GM19099 (cell line): ENCODE results near the gene COMMD4.

Experiments
- POLR2A ChIP-seq: IDR thresholded peaks from 3 replicates; pipeline ENCODE4 v1.6.1; 2011; ENCODE audit warnings: low read depth; ENCODE audit not compliant: insufficient read length; ENCODE audit errors: extremely low read depth

Gene COMMD4

DNA sequence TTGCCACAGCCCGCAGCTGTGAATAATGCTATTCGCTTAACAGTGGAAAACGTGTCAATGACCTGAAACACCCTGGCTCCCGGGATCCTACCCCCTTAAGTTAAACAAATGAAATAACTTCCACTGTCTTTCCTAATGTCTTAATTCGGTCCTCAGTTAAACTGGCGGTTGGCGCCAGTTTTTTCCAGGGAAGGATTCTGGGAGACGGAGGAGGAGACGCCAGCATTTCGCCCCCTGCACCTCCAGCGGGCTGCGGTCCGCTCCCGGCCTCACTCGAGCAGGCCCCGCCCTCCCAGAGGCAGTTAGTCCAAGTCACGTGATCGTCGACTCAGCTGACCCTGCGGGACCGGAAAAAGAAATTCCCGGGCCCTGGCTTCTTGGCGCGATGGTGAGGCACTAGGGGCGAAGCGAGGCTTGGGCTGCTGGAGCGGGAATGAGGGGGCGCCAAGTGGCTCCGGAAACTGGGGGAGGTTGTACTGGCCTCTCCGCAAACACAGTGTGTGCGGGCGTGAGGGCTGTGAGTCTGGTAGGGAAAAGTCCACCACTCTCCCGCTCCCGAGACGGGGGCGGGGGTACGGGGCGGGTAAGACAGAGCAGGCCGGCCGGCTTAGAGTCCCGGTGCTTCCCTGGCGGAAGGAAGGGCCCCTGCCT lies at the start of gene COMMD4:
TSS of gene COMMD4 (plus strand) at position 359 of the 651 bp plus-strand sequence. CDS start at position 386, 27 bp downstream.
- TF ChIP-seq POLR2A, result peak; percentile 58

DNA sequence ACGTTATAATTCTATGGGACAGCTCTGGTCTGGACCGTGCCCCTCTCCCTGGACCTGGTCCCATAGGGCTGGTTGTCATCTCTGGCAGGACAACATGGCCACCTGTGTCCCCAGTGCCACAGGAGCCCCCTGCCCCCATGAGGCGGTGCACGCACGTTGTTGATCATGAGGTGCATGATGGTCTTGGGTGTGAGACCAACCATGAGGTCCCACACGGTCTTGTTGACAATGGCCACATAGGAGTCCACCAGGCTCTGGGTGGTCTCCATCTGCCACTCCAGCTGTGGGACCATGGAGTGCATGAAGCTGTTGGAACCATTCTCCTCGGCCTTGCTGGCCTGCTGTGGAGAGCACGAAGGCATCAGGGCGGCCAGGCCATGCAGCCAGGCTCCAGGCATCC lies 33.5 kb upstream of the COMMD4 start:
- TF ChIP-seq POLR2A, result no peak

DNA sequence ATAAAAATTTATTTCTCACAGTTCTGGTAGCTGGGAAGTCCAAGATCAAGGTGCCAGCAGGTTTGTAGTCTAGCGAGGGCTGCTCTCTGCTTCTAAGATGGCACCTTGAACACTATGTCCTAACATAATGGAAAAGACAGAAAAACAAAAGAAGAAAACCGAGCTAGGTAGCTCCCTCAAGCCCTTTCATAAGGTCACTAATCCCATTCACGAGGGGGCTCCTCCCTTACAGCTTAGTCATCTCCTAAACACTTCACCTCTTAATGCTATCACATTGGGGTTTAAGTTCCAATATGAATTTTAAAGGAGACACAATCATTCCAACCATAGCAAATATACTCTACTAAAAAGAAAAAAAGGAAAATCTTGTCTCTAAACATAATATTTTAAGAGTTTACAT lies 29.7 kb upstream of the COMMD4 start:
- no peak for TF ChIP-seq POLR2A

DNA sequence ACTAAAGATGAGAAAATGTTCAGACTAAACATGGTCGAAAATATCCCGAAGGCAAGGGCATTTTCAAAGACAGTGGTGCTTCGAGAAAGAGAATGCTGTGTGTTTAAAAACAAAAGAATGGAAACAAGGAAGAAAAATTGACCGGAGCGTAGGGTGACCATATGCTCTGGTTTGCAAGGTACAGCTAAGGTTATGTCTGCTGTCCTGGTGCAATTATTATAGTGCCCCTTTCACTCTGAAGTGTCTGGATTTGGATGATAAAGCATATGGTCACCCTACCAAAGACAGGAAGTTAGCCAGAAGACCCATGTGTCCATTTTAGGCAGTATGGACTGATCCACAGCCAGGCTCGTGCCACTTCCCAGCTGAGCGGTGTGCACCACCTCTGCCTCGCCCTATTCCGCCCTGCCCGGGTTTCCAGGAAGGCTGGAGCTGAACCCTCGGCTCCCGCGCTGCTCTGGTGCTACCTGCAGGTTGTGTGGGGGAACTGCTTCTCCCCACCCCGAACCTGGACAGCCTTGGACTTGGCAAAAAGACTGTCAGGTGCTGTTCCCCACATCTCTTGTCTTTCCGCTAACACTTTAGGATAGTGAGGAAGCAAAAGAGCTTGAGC lies 28.0 kb upstream of the COMMD4 start:
- TF ChIP-seq POLR2A, result no peak

DNA sequence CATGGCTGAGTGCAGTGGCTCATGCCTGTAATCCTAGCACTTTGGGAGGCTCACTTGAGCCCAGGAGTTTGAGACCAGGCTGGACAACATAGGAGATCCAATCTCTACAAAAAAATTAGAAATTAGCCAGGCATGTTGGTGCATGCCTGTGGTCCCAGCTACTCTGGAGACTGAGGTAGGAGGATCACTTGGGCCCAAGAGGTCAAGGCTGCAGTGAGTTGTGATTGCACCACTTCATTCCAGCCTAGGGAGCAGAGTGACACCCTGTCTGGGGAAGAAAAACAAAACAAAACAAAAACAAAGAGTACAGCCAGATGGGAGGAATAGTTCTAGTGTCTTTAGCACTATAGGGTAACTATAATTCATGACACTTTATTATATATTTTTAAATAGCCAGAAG lies 26.2 kb upstream of the COMMD4 start:
- TF ChIP-seq POLR2A, result no peak

DNA sequence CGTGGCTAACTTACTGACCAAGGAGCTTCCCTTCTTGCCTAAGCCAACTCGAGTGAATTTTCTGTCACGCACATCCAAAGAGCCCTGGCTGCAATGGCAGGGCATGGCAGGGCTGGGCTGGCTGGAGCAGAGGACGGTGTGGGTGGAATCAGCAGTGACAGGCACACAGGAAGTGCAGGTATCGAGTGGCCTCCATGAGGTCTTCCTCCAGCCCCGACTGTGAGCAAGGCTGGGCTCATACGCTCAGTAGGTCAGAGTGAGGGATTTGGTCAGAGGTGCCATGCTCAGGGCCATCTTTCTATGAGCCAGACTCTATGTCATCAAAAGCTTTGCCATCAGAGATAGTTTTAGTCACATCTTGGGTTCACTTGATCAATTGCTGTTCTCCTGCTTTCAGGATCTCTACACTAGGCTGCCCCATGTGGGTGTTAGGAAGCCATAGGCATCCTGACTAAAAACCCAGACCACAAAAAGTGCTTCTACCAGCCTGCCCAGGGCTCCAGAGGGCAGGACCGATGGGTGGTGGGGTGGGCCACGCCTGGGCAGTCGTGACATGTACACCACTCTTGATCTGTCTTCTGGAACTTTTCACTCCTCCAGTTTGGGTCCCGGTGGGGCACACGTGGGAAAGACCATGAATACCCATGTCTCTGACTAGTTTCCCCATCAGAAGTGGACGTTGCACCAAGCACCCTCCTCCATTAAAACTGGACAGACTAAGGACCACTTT lies 22.6 kb upstream of the COMMD4 start:
- no peak for TF ChIP-seq POLR2A

DNA sequence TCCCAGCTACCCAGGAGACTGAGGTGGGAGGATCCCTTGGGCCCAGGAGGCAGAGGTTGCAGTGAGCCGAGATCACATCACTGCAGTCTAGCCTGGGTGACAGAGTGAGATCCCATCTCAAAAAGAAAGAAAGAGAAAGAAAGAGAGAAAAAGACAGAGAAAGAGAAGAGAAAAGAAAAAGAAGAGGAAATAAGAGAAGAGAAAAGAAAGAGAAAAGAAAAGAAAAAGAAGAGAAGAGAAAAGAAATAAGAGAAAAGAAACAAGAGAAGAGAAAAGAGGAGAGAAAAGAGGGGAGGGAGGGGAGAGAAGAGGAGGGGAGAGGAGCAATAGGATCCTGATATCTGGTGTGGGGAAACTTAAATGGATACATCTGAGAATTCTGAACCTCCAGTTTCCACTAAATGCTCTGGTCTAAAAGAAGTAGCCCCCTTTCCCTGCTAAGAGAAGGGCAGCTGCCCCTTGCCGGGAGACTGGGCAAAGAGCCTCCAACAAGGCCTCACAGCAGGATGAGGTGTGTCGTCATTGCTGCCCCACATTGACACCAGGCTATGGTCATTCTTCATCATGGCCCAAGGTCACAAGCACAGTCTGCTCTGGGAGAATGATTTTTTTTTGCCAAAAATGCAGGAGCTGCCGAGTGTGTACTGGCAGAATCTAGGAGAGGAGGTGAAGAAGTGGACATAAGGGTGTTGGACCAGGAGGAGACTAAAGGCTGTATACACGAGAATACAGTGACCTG lies 21.1 kb upstream of the COMMD4 start:
- TF ChIP-seq POLR2A, result no peak

DNA sequence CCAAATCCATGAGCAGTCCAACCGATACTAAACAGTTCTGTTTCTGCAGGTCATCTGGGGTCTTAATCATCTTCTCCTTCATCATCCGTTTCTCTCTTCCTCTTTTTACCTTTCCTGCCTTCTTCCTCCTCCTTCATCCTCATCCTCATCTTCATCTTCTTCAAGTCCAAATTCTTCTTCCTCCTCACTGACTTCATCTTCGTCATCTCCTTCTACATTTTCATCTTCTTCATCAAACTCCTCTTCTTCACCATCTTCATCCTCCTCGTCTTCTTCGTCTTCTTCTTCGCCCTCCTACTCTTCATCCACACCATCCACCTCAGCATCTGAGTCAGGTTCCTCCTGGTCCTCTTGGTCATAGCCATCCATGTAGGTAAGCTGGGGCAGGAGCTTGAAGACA lies 14.2 kb upstream of the COMMD4 start:
- TF ChIP-seq POLR2A, result no peak

DNA sequence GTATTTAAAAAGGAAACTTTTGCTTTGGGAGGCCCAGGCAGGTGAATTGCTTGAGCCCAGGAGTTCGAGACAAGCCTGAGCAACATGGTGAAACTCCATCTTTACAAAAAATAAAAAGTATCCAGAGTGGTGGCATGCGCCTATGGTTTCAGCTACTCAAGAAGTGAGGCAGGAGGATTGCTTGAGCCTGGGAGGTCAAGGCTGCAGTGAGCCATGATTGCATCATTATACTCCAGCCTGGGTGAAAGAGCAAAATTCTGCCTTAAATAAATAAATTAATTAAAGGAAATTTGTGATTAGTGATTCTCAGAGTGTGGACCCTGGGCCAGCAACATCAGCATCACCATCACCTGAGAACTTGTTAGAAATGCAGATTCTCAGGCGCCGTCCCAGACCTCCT lies 9.9 kb upstream of the COMMD4 start:
- no peak for TF ChIP-seq POLR2A

DNA sequence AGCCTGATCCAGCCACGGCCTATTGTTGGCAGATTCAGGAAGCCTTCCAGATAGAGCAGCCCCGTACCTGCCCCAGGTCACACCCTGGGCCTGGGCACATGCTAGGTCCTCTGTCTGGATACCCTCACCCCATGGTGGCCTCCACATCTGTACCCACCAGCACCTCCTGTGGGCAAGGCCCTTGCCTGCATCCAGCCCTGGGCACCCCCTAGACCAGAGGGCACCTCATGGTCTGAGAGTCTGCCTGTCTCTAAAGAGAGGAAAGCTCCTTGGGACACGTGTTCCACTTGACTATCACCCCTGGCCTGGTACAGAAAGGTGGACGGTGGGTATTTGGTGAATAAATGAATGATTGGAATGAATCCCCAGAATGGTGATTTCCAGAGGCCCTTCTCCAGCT lies 8.9 kb upstream of the COMMD4 start:
- TF ChIP-seq POLR2A, result no peak

DNA sequence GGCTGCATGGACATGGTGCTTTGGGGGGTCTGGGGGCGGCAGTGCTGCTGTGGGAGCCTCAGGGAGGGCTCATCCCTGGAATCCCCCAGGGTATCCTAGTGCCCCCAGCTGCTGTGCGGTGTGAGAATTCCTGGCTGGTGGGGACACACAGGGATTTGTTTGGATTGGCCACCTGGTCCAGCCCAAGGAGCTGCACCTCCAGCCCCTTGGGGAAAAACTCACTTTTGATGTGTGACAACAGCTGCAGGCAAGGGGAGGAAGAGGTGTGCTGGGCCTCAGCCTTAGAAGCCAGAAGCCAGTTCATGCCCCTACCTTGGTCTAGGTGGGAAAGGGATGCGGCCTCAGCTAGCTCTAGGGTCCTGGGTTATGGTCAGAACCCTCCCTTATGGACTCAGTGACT lies 8.4 kb upstream of the COMMD4 start:
- no peak for TF ChIP-seq POLR2A

DNA sequence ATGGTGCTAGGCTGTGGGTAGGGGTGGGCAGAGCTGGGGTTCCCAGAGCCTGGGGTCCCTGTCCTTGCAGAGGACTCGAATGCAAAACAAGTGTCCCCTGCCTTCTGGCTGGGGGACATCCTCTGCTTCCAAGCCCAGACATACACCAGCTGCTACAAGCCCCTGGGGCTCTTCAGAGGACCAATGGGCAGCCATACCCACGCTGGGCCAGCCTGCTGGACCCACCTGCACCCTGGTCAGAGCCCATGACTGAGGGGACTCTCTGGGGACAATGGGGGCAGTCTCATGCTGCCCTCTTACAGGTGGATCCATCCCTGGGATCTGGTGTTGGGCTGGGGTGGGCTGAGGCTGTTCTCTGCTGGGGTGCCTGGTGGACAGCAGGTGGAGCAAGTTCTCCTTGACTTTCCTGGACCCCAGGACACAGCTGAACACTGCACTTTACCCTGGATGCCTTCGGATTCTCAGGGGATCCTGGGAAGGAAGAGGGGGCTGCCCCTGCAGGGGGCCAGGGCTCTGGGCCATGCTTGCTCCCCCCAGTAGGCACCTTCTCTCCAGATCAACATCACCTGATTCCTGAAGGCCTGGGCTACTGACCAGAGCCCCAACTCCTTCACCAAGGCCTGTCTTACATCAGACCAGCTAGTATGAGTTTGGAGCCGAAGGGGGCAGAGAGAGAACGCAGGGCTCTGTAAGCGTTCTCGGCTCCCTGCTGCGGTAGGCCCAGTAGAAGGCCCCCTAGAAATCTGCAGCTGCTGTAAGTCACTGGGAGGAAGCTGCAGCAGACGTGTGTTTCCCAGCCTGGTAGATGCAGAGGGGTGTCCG lies 7.2 kb upstream of the COMMD4 start:
- no peak for TF ChIP-seq POLR2A

DNA sequence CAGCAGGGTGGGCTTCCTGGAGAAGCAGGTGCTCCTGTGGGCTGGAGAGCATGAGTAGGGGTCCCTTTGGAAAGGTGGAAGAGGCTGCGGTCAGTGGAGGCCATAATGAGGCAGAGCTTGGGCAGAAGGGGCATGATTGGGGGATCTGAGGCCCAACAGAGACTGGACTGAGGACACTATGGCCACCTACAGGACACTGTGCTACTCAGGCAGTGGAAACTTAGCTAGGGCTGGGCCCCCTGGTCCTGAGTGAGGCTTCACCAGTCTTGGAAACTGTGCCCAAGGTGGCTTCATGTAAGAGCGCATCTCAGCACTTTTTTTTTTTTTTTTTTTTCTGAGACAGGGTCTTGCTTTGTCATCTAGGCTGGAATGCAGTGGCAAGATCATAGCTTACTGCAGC lies 6.3 kb upstream of the COMMD4 start:
- no peak for TF ChIP-seq POLR2A

DNA sequence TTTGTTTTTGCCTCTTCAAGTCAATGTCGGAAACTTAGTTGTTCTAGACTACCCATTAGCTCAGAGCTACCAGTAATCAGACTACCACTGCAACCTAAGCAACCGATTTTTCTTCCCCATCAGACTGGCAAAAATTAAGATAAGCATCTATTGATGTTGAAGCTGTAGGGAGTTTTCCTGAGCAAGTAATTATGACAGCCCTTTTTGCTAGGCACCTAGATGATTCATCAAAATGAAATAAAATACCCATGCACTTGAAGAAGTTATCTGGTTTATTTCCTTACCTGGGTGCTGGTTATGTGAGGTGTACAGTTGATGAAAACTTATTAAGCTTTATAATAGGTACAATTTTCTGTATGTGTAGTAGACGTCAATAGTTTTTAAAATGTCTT lies 554 bp upstream of the COMMD4 start:
- no peak for TF ChIP-seq POLR2A

DNA sequence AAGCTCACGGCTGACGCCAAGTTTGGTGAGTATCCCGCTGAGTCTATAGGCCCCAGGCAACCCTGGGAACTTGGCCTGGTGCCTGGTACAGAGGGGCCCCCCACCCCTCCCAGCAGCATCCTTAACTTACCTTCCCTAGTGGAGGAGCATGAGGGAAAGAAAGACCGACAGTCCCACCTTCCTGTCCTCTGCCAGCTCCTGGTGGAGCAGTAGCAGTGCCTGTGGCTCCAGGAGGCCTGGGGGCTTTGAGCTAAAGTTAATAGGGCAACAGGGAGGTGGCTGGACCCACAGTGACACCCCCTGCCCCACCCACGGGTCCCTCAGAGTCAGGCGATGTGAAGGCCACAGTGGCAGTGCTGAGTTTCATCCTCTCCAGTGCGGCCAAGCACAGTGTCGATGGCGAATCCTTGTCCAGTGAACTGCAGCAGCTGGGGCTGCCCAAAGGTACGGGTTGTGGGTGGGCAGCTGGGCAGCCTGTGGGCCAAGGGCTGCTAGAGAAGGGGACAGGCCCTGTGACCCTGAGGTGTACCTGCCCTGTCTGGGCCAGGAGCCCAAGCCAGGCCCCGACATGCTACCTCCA lies 2.9 kb downstream of the COMMD4 start:
- no peak for TF ChIP-seq POLR2A
